Activated T-helper 1 cell treated with Interleukin-2 at 50 U/mL for 16 hours (primary cell): ENCODE results near the gene SDR42E1.
"Not testable (repeated sequence)": the region's sequence is repeated elsewhere in the genome, so short reads cannot be mapped to it uniquely, and the experiment has no call there.

Experiments
- DNase-seq: peaks from one replicate; pipeline ENCODE4 v3.0.0-alpha.2; 2020; ENCODE audit warnings: low read depth

The SDR42E1 gene

GRCh38 chr16:82004601-82005000 lies 6.7 kb downstream of the SDR42E1 start:
- no peak for DNase-seq

GRCh38 chr16:82002831-82003230 lies 8.4 kb downstream of the SDR42E1 start:
- DNase-seq: no peak

GRCh38 chr16:81997738-81998137 lies 13.5 kb downstream of the SDR42E1 start:
- no peak for DNase-seq

GRCh38 chr16:81996664-81997509 lies 14.4 kb downstream of the SDR42E1 start:
- no peak for DNase-seq

- no peak for DNase-seq
Measured at GRCh38 chr16:81995651-81996050, 15.6 kb downstream of the SDR42E1 start.

- no peak for DNase-seq
Measured at GRCh38 chr16:81994485-81994884, 16.8 kb downstream of the SDR42E1 start.

GRCh38 chr16:81992859-81993258 lies 18.4 kb downstream of the SDR42E1 start:
- no peak for DNase-seq

- no peak for DNase-seq
Measured at GRCh38 chr16:81987706-81988105, 23.6 kb downstream of the SDR42E1 start.

GRCh38 chr16:81987121-81987520 lies 24.1 kb downstream of the SDR42E1 start:
- DNase-seq: no peak

GRCh38 chr16:81977335-81977942 lies 33.8 kb downstream of the SDR42E1 start:
- DNase-seq: not testable (repeated sequence)

GRCh38 chr16:81975637-81976036 lies 35.6 kb downstream of the SDR42E1 start:
- DNase-seq: no peak

GRCh38 chr16:81973737-81974136 lies 37.5 kb downstream of the SDR42E1 start:
- no peak for DNase-seq

- DNase-seq: no peak
Measured at GRCh38 chr16:81971853-81972252, 39.4 kb downstream of the SDR42E1 start.

- no peak for DNase-seq
Measured at GRCh38 chr16:81967358-81967757, 43.9 kb downstream of the SDR42E1 start.

- no peak for DNase-seq
Measured at GRCh38 chr16:81964808-81965207, 46.5 kb downstream of the SDR42E1 start.

GRCh38 chr16:81956213-81956948 lies 54.9 kb downstream of the SDR42E1 start:
- DNase-seq: no peak

- DNase-seq: no peak
Measured at GRCh38 chr16:81951564-81951963, 59.7 kb downstream of the SDR42E1 start.

- DNase-seq: no peak
Measured at GRCh38 chr16:81946206-81946605, 65.1 kb downstream of the SDR42E1 start.

- no peak for DNase-seq
Measured at GRCh38 chr16:81945665-81946064, 65.6 kb downstream of the SDR42E1 start.

GRCh38 chr16:81942007-81942601 lies 69.2 kb downstream of the SDR42E1 start:
- no peak for DNase-seq

GRCh38 chr16:81940781-81941560 lies 70.3 kb downstream of the SDR42E1 start:
- no peak for DNase-seq
